Measurements from ENCODE around the gene JAM3.
"Not testable (repeated sequence)": the region's sequence is repeated elsewhere in the genome, so short reads cannot be mapped to it uniquely, and the experiment has no call there.

JAM3 gene

DNA sequence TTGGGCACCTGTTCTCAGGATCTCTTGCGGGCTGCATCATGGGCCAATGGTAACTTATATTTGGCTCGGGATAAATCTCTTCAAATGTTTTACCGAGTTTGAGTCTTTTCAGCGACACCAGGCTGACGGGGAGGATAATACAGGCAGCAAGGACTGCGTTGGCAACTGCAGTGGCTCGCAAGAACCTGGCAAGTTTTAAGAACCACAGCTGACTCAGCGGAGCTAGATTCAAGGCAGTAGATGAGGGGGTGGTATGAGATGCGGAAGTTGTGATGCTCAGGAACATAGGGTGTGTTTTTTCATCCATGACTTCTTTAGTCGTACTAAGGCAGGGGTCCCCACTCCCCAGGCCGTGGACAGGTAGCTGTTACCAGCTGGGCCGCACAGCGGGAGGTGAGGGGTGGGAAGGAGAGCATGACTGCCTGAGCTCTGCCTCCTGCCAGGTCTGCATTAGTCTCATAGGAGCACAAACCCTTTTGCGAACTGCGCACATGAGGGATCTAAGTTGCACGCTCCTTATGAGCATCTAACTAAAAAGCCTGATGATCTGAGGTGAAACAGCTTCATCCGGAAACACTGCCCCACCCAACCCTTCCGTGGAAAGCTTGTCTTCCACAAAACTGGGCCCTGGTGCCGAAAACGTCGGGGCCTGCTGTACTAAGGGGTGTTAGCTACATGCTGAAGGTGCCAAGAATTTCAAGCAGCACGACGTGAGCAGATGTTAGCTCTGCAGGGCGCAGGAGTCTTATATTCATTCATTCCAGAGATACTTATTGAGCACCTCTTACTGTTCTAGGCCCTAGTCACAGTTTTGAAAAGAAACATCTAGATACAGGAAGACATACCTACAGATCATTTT, 6.4 kb upstream of the JAM3 start:
- DNase-seq (ENCODE audit: low read depth in 3 of 3, low spot score in 1 of 3), result no peak

DNA sequence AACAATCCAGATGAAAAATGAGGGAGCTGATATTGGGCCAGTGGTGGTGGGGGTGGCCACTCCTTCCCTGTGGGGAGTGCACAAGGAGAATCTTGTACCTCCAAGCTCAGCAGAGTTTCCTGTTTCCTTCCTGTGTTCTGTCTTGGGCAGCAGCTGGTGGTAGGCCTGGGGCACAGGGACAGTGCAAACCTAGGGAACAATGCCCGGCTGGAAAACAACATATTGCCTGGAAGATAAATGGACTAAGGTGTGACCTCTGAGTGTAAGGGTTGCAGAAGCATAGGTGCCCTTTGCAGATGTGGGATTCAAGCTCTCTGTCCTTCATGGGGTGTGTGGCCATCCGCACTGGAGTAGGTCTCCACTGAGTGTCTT, 5.8 kb upstream of the JAM3 start:
- no peak for DNase-seq (ENCODE audit: low read depth in 3 of 3, low spot score in 1 of 3)

DNA sequence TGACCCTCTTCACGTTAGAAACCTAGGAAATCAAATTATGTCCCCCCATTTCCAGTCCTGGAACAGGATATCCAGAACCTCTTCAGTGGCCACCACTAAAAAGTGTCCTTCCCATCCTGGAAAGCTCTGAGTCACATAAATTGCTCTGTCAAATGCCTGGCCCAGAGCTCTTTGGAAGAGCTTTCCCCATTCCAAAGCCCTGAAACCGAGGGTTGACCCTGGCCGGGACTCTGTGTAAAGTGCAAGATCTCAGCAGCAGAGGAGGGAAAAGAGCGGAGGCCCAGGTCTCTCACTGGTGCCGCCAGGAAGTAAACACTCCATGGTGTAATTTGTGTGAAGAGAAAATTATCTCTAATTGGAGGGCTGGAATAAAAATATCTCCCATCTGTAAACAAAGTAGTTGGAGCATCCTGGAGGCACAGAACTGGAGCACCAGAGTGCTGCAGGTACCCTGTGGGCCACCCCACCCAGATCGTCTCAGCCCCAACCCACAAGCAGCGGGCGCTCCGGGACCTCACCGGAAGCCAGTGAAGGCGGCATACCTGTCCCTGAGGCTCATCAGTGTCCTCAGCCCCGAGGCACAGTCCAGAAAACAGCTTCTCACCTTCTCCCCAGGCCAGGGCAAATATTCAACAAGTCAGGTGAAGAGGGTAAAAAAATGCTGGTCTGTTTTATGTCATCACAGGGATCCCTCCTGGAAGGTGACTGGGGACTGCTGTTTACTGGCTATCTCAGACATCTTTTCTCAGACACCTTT, 4.7 kb upstream of the JAM3 start:
- DNase-seq (ENCODE audit: low read depth in 3 of 3, low spot score in 1 of 3), result no peak

DNA sequence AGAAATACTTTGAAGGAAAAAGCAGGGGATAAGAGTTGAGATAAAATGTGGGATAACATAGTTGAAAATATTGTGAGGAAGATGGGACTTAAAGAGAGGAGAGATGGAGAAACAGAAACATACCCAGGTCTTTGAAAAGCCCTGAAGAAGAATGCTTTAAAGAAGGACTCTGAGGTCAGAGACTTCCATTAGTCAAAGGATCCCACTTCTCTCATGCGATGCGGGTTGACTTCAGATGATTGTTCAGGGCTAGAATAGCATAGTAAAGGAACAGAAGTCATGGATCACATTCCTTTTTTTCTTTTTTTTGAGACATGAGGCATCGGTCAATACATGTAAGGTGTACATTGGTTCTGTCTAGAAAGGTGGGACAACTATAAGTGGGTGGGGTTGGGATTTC, 3.5 kb upstream of the JAM3 start:
- DNase-seq (ENCODE audit: low read depth in 3 of 3, low spot score in 1 of 3), result no peak

DNA sequence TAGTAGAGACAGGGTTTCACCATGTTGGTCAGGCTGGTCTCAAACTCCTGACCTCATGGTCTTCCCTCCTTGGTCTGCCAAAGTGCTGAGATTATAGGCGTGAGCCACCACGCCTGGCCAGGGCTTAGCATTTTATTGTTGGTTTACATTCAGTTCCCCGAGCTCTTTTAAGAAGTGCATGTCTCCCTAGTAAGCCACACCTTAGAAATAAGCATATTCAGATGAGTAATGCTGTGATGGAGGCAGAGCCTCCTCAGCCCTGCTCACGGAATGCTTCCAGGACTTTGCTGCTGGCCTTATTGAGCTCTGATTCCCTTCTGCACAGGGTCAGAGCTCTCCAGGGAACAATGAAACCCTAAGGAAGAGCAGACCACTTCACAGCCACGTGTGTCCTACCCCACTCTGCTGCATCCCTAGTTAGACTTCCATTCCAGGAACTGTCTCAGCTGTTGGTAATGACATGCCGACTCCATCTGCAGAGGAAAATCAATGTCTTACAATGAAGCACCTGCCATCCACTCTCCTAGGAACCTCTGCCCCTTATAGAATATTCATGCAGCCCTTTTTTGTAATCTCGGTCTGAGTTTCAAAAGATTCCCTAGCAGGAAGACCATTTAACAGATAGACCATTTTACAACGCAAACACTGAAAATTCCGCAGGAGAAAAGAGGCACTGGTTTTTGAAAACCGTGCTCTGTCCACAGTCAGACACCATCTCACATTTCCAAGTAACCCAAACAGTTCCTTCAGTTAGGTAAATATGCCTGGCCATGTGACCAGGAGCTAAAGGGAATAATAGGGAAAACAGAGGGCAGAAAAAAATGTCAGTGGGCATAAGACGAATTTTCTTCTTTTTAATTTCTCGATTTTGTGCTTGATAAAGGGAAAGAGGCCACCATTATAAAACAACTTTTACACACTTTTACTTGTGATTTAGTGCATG, 1.7 kb upstream of the JAM3 start:
- no peak for DNase-seq (ENCODE audit: low read depth in 3 of 3, low spot score in 1 of 3)

DNA sequence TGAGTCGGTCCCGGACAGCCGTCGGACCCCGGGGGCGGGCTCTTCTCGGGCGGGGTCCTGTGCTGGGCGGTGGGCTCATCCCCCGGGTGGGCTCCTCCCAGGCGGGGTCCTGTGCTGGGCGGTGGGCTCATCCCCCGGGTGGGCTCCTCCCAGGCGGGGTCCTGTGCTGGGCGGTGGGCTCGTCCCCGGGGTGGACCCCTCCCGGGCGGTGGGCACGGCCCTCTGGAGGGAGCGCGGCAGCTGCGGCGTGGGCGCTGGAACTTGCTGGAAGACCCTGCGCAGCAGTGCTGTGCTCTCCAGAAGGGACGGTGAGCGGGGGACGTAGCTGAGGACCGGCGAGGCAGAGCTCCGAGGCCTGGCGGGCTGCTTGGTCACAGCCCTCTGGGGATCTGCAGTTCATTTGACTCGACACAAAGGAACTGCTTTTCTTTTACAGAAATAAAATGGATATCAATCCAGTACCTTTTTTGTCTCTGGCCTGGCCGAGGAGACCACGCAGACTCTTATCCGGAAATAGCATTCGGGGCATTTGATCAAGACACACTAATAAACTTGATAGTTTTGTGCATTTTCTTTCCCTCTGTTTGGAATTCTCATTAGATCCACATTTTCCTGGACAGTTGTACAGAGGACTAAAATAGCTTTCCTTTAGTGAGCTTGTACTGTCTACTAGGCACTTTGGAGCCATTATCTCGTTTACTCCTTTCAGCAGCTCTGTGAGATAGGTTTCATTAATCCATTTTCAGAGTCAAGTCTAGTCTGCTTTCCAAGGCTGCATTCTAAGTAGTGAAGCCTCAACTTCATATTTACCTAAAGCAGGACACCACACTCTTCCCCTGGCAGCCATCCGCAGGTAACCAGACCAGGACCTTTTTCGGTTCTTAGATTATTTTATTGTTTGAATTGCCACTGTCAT, 812 bp downstream of the JAM3 start:
- no peak for DNase-seq (ENCODE audit: low read depth in 3 of 3, low spot score in 1 of 3)

DNA sequence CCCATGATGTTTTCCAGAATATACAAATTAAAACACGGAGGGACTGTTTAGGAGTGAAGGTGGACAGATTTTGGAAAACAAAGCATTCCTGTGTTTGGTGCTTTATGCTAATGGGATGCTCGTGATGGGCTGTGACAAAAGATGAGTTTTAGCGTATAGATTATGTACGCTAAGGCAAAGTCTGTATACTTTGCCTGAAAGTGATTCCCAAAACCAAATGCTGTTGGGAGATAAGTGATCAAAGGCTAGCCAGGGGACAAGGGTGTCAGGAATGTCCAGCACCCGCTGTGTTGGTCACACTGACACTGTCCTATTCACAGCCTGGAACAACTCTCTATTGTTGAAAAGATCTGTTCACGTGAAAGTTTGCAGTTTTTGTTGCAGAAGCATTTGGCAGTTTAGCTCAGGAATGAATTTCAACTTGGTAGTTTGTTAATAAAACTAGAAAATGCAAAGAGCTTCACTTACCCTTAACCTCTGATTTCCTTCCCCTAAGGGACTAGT, 1.5 kb downstream of the JAM3 start:
- no peak for DNase-seq (ENCODE audit: low read depth in 3 of 3, low spot score in 1 of 3)

DNA sequence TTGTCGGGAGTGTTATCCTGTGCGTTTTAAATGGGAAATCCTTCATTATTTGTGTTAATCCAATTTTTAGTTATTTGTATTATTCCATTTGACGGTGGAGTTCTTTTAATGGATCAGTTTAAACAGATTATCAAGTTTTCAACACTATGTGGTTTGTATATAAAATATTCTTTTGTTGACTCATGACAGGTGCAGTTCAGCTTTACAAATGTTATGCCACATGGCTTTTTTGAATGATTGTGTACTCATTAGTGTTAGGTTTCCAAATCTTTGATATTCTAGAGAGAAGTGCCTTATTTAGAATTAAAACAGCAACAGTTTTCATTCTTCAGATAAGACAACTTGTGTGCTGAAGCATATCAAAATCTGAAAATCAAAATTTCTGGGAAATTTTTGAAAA, 2.4 kb downstream of the JAM3 start:
- no peak for DNase-seq (ENCODE audit: low read depth in 3 of 3, low spot score in 1 of 3)

DNA sequence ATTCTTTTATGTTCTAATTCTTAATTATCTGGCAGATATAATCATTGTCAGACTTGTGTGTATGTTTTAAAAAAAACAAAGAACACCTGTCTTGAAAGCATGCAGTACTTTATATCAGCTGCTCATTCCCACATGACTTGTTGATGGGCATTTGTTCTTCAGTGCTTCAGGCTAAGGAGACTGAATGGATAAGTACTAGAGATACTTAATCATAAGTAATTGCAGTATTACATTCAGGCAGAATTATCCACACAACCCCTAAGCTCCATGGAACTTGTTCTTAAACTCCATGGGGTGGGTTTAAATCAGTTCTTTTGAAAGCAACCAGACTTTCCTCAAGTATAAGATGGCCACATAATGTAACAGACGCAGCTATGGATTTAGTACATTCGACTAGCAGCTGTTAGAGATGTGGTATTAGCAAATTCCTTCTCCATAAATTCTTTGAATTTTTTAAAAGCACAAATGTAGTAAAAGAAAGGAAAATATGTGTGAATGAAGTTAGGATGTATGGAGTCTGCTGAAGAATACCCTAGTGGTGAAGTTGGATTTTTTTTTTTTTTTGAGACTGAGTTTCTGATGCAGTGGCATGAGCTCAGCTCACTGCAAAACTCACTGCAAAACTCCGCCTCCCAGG, 3.0 kb downstream of the JAM3 start:
- no peak for DNase-seq (ENCODE audit: low read depth in 3 of 3, low spot score in 1 of 3)

DNA sequence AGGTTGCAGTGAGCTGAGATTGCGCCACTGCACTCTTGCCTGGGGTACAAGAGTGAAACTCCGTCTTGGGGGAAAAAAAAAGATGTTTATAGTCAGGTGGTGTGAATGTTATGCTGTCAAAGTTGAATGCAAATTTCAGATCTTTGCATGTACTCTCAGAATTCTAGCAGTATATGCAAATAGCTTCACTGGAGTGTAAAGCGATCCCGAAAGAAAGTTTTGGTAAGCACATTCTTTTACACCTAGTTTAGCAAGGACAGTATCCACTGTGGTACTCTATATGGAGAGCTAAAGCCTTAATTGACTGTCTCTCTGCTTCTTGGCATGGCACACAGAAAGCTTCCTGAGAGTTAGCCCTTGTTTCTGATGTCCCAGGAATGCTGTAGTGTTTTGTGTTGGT, 4.0 kb downstream of the JAM3 start:
- DNase-seq (ENCODE audit: low read depth in 3 of 3, low spot score in 1 of 3), result no peak

DNA sequence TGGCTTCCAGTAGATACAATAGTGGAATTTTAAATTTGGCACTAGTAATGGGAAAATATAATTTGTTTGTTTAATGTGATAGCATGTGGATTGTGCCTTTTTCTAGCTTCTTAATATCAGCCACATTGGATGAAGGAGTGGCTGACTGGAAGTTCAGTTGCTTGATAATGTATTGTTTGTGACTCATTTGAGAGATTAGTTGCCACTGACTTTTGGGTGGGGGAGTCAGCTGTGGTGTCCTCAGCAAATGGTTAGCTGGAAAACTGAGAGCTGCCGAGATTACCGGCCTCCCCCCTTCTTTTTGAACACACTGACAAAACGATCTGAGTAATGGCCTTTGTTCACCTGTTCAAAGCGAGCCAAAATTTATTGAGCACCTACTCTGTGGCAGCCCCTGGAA, 5.5 kb downstream of the JAM3 start:
- DNase-seq (ENCODE audit: low read depth in 3 of 3, low spot score in 1 of 3), result no peak

DNA sequence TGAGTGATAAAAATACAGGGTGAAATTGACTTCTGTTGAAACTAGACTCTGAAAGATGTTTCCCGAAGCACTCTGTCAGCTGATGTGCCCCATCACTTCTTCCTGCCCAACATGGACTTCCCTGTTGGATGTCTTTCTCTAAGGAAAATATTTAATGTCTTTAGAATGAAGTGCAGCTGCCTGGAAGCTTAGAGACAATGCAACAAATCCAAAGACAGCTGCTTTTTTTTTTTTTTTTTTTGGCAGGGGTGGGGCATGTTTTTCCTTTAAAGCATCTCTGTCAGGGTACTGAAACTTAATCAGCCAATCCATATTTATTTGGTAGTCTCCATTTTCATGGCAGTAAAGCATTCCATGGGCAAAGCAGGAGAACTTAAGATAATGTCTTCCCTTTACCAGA, 5.9 kb downstream of the JAM3 start:
- DNase-seq (ENCODE audit: low read depth in 3 of 3, low spot score in 1 of 3), result no peak

DNA sequence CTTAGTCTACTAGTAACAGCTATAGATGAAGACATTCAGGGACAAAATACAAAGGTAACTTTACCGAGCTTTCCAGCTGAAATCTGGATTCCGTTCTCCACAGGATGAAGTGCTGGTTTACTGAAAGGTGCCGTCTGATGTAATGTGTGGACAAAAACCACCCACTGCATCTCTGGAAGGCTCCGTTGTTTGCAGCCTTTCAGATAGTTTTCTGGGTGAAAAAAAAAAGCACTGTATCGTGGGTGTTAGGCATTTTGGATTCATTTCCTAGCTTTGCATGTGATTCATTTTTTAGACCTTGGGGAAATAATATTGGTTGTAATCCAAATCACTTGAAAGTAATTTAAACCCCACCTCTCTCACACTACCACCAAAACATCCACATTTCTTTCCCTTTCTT, 10.4 kb downstream of the JAM3 start:
- DNase-seq (ENCODE audit: low read depth in 3 of 3, low spot score in 1 of 3), result no peak

DNA sequence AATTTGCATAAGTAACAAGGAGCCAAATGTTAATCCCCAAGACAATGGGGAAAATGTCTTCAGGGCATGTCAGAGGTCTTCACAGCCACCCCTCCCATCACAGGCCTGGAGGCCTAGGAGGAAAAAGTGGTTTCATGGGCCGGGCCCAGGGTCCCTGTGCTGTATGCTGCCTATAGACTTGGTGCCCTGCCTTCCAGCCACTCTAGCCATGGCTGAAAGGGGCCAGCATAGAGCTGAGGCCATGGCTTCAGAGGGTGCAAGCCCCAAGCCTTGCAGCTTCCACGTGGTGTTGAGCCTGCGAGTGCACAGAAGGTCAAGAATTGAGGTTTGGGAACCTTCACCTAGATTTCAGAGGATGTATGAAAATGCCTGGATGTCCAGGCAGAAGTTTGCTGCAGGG, 12.4 kb downstream of the JAM3 start:
- DNase-seq (ENCODE audit: low read depth in 3 of 3, low spot score in 1 of 3), result not testable (repeated sequence)

DNA sequence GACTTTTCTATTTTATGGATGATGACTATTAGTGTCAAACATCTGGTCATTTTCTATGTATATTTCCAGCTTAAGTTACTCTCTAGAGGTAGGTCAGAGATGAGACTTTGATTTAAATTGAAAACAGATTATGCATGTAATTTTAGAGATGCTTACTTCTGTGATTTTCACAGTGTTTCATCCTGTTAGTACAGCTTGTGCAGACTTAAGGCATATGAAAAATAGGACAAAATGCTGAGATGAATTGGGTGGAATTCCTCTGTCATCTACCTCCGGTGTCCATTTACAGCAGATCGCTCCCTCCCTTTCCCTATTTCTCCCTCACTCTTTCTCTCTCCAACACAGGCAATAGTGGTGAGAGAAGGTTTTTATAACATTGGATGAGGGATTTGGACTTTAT, 14.1 kb downstream of the JAM3 start:
- DNase-seq (ENCODE audit: low read depth in 3 of 3, low spot score in 1 of 3), result no peak

DNA sequence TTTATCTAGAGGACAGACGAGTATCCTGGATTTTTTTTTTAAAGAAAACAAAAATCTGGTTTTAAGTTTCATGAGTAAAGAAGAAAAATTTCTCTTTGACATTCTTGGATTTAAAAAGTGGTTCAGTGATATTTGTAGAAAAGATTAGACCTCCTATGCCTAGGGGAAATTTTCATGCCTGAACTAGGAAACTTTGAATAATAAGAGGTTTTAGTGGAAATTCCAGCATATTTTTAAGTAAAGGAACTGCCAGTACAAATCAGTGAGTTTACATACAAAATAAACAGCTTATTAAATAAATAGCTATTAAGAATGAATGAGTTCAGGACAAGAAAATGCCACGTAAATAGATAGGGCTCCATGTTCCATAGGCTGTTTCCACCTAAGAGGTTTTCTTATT, 17.5 kb downstream of the JAM3 start:
- DNase-seq (ENCODE audit: low read depth in 3 of 3, low spot score in 1 of 3), result no peak

DNA sequence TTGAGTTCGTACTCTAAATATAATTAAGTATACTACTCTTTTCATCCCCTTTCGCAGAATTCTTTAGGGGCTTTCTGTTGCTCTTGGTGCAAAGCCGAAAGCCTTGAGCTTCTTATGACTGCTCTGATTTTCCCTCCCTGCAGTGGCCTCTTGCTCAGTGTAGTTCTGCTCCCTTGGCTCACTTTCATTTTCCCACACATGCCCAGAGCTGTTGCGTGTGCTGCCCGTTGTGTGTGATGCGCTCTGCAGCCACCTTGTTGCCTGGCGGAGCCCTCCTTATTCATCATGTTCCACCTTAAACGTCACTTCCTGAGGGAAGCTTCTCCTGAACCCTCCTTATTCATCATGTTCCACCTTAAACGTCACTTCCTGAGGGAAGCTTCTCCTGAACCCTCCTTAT, 23.1 kb downstream of the JAM3 start:
- DNase-seq (ENCODE audit: low read depth in 3 of 3, low spot score in 1 of 3), result not testable (repeated sequence)

DNA sequence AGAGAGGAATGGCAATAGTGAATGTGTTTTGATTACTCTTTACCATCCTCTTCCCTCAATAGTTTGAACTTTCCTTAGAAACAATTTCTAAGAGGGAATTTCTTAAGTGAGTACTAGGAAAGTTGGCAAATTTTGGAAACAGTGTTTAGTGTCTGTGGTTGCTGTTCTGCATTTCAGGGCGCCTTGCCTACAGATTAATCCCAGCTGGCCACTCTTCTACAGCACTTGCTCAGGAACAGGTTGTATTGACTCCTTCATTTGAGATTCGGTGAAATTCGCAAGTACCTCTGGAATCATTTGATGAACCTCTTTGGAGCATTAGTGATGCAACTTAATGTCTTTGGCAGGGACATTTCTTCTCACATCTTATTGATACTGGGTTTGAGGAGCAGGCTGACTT, 28.3 kb downstream of the JAM3 start:
- DNase-seq (ENCODE audit: low read depth in 3 of 3, low spot score in 1 of 3), result no peak

DNA sequence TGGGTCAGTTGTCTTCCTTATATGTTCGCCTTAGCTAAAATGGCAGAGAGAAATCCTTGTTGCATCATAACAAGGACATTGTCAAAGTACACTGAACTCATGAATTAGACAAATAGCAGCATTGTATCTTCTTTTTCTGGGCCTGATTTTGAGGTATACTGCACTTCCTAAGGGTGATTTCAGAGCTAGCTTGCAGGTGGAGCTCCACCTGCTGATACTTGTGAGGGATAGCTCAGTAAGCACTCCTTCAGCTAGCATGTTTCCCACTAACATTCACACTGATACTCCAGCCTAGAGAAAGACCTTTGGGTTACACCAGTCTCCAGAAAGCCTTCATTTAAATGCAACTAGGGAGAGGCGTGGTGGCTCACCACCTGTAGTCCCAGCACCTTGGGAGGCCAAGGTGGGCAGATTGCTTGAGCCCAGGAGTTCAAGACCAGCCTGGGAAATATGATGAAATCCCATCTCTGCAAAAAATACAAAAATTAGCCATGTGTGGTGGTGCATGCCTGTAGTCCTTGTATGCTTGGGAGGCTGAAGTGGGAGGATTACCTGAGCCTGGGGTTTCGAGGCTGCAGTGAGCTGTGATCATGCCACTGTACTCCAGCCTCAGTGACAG, 29.8 kb downstream of the JAM3 start:
- DNase-seq (ENCODE audit: low read depth in 3 of 3, low spot score in 1 of 3), result no peak

Measured in stimulated activated CD4-positive, alpha-beta T cell treated with anti-CD3 and anti-CD28 coated beads, TNF-alpha, amount 100 ng/mL, for 1 hour (primary cell).